ENCODE measurements around the gene RAPGEF2.
"Not testable (repeated sequence)": the region's sequence is repeated elsewhere in the genome, so short reads cannot be mapped to it uniquely, and the experiment has no call there.

Gene RAPGEF2

DNA sequence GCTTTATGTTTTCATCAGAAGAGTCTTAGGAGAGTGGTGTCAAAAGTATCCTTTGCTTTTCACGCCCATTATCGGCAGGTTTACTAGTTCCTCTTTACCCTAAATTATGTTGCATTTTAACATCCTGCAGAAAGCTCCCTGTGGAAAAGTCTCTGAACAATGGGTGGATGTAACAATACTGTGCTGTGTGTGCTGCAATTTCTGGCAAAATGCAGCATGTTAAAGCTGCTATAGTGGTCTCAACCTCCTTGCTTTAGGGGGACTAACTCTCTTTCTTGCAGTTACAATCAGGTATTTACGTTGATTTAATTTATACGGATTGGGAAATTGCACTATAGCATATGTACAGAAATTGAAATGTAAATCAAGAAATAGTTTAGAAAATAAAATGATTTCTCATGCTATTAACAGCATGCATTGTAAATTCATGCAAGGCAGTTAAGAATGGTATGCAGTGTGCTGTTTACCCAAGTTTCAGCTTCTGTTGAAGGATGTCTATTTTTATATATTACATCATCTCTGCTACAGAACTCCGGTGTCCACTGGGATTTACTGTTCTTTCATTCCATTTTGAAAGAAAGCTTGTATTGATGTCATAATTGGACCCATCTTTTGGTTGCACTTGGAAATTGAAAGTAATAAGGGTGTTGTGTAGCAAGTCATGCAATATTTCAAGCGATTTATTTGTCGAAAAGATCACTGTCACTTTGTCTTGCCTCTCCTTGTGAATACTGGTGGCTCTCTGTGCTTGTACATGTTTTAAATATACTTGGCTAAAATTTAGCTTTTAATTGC is 145.7 kb downstream of the RAPGEF2 start:
- no peak for DNase-seq

DNA sequence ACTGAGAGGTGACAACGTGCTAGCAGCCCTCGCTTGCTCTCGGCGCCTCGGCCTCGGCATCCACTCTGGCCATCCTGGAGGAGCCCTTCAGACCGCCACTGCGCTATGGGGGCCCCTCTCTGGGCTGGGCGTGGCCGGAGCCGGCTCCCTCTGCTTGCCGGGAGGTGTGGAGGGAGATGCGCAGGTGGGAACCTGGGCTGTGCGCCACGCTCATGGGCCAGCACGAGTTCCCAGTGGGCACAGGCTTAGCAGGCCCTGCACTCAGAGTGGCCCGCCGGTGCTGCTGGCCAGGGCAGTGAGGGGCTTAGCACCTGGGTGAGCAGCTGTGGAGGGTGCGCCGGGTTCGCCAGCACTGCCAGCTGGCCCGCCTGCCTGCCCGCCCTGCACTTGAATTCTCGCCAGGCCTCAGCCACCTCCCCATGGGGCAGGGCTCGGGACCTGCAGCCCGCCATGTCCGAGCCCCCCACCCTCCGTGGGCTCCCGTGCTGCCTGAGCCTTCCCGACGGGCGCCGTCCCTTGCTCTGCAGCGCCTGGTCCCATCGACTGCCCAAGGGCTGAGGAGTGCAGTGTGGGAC is 148.0 kb downstream of the RAPGEF2 start:
- DNase-seq = no peak

DNA sequence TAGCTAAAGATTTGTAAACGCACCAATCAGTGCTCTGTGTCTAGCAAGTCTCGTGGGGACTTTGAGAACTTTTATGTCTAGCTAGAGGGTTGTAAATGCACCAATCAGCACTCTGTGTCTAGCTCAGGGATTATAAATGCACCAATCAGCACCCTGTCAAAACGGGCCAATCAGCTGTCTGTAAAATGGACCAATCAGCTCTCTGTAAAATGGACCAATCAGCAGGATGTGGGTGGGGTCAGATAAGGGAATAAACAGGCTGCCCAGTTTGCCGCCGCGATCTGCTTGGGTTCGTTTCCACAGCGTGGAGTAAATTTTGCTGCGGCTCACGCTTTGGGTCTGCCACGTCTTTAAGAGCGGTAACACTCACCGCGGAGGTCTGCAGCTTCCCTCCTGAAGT is 148.7 kb downstream of the RAPGEF2 start:
- not testable (repeated sequence) for DNase-seq

DNA sequence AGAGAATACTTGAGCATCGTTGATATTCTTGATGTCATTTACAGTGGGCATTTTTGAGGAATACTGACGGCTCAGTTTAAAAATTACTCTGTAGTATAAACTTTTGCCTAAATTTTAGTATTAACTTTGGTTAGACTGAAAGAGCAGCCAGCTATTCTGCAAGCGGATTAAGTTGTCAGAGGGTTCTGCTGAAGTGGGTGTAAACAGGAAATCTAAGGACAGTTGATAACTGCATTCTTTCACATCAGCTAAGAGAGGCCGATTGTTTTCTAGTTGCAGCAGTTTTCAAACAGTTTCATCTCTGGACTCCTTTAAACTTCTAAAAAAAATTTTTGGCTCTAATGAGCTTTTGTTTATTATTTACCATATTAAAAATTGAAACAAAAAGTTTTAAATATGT is 149.6 kb downstream of the RAPGEF2 start:
- DNase-seq = no peak

DNA sequence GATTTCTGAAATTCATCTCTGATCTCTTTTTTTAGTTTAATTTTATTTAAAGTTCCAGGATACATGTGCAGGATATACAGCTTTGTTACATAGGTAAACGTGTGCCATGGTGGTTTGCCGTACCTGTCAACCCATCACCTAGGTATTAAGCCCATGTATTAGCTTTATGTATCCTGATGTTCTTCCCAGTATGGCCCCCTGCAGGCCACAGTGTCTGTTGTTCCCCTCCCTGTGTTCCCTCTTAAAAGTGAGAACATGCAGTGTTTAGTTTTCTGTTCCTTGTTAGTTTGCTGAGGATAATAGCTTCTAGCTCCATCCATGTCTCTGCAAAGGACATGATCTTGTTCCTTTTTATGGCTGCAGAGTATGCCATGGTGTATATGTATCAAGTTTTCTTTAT is 153.2 kb downstream of the RAPGEF2 start:
- no peak for DNase-seq

DNA sequence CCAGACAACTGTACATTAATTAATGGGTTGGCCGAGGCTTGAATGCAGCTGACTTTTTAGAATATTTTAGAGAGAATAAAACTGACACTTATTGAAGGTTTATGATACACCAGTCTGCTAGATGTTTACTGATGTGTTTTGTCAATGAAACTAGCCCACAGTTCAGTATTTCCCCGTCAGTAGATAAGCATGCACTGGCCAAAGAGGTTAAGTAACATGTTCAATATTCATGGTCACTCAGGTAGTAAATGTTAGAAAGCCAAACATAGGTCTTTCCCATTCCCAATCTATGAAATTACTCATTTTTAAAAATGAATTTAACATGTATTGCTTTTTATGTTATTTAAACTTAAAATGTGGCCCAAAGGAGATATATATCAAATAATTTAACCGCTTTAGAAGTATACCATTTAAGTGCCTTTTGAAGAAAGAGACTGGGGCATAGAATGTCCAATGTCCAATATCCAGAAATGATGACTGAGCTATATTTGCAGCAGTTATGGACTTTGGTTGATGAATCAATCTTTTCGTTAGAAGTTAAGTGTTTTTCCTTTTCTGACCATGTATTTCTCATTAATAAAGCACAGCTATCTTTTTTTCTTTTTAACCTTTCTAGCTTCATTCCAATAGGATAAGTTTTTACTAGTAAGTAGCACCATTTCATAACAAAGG is 156.1 kb downstream of the RAPGEF2 start:
- DNase-seq = no peak

DNA sequence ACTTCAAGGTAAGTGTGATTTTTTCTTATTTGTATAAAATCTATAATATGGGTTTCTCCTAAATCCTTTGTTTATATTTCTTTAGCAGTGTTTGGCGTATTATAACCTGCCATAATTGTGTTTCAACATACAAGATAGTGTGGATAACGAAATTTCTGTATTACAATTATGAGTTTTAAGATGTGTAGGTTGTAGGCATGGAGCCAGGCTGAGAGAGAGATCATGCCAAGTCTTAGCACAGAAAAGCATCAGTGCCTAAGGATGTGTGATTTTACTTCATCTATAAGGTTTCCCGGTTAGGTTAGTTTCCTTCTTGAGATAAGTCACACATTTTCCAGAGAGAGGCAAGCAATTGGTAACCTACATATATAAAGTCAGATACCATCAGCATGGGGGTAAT is 161.2 kb downstream of the RAPGEF2 start:
- DNase-seq = no peak

DNA sequence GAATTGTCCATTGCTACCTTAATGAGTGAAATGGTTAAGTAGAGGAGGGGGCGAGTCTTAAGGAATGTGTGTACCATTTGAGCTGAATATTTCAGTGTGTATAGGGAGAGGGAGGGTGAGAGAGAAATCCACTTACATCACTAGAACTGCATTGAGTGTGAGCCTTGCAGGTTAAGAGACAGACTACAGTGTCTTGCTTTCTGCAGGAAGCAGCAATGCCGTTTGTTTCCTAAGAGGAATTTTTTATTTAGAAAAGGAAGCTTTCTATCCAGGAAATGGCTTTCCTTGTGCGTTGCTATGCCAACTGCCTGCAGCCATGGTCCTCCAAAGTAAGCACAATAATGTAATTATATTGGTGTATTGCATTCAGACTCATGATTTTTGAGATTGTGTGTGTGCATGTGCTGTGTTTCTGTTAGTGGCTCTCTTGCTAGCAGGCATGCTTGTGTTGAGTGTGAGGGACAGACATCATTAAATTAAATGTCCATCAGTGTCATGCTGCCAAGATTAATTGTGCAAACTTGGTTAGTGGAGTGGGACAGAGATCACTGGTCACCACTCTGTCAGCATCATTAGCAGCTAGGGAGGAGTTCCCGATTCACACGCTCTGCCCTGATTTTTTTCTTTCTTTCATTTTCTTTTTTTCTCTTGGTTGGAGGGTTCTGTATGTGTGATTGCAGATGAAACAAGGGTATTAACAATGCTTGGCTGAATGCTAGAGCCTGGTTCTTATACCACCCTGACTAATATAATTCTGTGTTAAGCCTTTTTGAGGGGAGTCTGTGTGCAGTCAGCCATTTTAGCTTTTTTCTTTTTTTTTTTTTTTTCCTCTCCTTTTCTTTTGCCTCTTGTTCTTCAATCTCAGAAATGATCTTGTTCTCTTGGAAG is 164.3 kb downstream of the RAPGEF2 start:
- DNase-seq = no peak

DNA sequence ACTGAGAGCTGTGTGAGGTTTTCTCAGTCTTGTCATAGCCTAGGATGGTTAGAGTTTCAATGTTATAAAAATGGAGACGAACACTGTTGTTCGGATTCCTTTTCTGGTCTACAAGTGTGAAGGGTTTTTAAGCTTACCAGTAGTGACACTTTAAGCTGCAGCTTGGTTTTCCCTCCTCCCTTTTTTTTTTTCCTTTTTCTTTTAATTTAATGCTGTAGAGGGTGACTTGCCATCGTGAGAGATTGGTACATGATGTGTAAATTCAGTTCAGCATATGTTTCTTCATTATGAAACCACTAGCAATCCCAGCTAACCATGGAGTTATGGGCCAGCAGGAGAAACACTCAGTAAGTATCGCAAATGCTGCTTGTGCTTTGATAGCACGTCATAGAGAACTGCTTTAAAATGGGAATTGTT is 165.0 kb downstream of the RAPGEF2 start:
- no peak for DNase-seq

DNA sequence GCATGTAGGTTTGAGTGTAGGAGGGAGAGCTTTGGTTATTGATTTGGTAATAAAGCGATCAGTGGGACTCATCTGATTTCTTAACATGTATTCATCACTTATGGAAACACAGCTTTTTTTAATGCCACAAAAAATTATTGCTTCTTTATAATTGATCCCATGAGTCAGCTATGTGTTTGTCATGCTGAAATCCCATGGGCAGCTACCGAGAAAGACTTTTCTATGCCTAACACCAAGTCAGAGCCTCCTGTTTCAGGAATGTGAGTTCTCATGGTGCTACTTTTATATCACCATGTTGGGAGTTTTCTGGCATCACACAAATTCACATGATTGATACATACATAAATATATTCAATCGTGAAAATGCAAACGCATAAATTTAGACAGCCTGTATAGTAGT is 165.7 kb downstream of the RAPGEF2 start:
- DNase-seq = no peak

DNA sequence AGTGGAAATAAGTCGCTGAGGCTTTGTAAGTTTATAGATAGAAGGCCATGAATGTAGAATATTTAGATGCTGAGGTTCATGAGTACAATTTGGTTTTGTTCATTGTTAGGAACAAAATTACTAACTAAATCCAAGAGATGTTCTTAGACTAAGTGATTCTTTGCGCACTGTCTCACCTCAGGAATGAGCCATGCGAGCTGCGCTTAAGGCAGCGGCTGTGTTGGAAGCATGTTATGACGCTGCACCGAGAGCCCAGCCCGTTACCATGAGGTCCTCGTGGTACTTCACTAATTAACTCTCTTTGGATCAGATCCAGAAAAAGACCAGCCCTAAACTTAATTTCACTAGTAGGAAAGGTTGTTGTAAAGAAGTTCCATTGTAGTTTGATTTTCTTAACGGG is 166.2 kb downstream of the RAPGEF2 start:
- DNase-seq = no peak

DNA sequence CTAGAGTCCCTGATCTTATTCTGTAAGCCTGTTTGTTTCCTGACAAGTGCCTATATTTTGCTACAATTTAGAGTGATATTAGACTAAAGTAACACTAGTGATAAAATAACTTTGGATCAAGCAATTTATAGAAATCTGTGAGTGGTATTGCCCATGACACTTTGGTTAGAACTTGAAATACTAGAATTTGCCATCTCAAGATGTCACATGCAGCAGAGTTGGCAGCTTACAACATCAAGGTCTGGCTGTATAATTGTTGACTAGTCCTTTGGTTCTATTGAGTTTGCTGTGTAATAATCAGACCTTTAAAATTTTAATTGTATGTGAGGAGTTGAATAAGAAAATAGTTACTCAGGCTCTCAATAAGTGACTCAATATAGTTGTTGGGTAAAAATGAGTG is 167.1 kb downstream of the RAPGEF2 start:
- DNase-seq = no peak

DNA sequence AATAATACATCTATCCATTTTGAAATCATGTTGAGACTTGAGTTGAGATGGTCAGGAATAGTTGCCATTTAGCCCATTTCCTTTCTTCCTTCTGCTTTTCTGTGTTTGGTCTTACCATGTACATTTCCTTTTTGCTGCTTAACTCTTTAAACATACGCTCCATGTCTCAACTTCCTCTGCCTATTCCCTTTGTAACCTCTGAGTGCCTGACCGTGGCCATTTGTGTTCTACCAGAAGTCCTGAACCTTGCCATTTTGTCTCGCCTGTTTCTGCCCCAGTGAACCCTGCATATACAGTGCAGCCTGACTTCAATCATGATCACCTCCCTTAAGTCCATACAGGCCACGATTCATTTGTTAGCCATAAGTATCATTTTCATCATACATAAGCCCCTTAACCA is 169.0 kb downstream of the RAPGEF2 start:
- DNase-seq = no peak

DNA sequence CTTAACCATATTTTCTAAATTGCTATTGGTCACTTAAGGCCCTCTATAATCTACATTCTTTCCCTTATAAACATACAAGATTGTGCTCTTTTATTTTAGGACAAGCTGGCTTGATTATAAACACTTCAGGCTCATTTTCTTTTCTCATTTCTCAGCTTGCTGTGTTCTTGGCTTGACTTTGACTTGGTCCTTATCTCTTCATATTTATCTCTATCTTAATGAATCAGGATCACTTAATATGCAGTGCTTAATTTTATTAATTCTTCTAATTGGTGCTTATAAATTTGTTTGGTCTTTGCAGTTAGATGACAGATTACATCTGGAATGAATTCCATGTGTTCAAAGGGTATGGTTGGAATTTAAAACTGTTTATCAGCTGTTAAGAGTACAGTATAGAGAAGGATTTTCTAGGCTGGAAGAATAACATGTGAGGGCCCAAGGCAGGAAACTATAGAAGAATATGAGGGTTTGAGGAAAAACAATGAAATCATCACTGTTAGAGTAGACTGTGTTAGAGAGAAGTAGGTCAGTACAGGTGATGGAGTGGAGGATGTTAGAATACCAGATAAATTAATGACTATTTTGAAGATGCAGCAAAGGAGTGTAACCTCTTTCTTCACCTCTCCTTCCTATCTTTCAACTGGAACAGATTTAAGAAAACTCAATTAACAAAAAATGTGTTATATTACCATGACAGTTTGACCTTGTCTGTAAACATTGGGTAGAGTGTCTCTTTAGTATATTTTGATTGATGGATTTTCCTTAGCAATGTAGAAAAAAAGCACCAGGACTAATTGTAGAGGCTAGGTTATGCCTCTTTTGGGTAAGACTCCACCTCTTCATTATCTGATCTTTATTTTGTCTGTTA is 169.6 kb downstream of the RAPGEF2 start:
- no peak for DNase-seq

DNA sequence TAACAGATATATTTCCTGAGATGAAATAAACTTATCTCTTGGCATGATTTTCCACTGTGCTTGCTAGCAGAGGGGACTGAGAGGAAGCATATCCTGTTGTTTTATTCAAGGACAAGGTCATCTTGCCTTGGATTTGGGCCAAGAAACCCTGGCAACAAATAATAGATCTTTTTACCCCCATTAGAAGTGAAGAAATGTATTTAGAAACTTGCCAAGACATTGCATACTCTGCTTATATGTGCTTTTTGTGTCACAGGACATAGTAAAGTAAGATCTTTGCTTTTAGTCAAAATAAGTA is 170.2 kb downstream of the RAPGEF2 start:
- no peak for DNase-seq

DNA sequence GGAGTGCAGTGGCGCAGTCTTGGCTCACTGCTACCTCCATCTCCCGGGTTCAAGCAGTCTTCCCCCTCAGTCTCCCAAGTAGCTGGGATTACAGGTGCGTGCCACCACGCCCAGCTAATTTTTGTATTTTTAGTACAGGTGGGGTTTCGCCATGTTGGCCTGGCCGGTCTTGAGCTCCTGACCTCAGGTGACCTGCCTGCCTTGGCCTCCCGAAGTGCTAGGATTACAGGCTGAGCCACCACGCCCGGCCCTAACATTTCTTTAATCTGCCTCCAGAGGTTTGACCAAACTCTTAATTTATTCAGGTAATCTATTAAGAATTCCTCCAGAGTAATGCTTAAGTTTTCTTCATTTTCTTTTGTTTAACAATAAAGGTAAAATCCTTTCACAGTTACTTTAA is 171.0 kb downstream of the RAPGEF2 start:
- DNase-seq = no peak

DNA sequence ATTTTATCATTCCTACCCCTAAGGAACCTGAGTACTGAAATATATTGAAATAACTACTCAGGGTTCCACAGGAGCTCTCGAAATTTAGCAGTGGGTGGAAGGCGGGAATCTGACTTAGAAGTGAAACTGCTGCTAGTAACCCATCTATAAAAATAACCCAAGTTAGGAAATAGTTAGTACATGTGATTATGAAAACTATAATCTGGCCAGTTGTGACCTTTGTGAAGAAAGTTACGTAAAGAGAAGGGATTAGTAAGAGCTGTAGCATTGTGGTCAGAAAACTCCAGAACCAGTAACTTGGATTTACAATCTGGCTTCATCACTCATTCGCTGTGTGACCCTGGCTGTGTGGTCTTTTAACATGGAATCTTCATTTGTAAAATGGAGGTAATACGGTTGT is 175.5 kb downstream of the RAPGEF2 start:
- no peak for DNase-seq

DNA sequence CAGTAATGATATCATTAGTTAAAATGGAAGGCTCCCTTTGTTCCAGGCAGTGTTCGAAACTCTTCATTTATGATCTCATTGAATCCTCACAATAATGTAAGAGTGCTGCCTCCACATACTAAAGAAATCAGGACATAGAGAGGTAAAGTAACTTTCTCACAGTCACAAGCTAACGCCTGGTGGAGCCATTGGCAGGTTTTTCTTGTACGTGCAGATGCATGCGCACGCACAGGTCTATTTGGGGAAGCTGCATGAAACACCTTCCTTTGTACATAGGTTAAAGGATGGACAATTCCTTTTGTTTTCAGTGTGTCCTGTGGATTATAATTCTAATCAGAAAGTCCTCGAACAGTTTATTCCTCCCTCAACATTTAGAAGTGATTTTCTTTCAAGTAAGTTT is 176.2 kb downstream of the RAPGEF2 start:
- DNase-seq = no peak

DNA sequence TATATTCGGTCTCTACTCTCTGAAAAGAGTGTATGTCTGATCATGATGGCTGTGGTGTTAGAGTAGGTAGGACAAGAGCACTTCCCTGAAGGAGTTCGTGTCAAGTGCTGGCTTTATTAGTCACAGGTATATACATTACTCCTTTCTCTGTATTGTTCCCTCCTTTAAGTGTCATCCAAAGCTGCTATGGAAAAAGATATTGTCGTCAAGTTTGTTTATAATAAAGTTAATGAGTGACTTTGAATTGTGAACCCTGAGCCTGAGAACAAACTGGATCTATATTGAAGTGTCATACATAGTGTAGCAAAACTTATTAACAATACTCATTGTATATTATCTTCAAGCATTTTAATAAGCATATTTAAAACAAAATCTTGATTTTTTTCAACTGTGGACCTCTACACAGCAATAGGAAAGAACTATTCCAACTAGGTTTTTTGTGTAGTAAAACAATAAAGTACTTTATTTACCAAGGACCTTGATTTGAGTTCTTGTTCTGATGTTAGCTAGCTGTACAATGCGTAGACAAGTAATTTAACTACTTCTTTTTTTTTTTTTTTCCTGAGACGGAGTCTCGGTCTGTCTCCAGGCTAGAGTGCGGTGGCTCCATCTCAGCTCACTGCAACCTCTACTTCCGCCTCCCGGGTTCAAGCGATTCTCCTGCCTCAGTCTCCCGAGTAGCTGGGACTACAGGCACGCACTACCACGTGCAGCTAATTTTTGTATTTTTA is 177.7 kb downstream of the RAPGEF2 start:
- DNase-seq = no peak

DNA sequence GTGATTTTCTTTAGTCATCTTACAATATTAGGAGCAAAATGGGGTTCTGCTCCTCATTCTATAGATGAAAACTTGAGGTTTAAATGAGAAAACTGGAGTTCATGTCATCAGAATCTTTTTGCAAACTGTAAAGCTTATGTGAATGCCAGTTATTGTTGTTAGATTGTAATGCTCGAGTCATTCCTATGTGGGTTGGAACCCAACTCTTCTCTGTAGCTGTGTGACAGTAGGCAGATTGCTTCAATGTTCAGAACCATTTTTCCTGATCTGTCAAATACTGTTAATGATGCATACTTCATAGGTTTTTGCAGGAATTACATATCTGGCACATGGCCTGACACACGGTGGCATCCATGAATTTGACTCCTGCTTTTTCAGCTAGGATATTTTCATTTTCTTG is 178.9 kb downstream of the RAPGEF2 start:
- DNase-seq = no peak

DNA sequence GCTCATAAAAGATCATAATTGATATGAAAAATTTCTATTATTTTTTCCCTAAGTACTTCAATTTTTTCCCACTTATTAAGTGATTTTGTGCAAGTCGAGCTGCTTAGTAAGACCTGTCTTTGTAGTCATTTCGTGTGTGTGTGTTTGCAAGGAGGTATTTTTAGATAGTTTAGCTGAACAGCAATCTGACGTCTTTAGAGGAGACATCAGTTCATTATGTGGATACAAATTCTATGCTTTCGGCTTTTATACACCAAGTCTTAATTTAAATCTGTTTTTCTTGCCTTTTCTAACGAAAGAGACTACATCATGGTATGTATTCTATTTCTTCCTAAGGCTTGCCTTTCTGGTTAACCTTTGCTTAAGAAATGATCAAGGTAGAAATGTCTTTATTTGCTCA is 179.4 kb downstream of the RAPGEF2 start:
- no peak for DNase-seq

DNA sequence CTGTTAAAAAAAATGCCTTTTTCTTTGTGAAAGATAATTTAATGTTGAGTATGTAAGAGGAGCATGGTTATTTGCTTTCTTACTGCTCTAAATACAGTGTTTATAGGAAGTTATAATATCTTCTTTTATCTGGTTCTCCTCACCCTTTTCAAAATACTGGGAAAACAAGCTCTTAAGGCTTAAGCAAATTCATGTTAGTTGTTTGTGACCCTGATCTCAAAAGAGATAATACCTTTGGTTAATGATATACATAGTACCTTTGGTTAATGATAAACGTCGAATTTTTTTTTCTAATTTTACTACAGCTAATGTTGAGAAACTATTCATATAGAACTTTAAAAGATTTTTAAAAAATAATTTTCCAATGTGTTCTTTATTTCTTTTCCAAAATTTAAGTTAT is 180.1 kb downstream of the RAPGEF2 start:
- DNase-seq = no peak

Data from right forelimb (tissue), 1 donor.